ENCODE results near the gene SELENOT.

DNA sequence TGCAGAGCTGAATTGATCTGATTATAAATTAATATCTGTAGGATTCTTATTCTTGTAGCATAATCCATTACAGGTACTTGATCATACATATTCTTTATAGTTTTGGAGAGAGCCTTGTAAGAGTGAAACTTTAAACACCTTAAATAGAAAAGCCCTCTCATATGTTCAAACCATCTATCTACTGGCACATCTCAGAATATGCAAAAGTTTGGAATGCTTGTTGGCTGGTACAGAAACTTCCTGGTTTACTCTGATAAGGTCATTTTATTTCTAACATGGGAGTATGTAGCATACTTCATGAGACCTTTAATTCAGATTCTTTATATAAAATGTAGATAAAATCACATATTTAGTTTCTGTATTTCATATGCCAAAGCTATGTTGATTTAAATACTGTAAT lies 21.9 kb upstream of the SELENOT start:
- TF ChIP-seq, protein P1, sequence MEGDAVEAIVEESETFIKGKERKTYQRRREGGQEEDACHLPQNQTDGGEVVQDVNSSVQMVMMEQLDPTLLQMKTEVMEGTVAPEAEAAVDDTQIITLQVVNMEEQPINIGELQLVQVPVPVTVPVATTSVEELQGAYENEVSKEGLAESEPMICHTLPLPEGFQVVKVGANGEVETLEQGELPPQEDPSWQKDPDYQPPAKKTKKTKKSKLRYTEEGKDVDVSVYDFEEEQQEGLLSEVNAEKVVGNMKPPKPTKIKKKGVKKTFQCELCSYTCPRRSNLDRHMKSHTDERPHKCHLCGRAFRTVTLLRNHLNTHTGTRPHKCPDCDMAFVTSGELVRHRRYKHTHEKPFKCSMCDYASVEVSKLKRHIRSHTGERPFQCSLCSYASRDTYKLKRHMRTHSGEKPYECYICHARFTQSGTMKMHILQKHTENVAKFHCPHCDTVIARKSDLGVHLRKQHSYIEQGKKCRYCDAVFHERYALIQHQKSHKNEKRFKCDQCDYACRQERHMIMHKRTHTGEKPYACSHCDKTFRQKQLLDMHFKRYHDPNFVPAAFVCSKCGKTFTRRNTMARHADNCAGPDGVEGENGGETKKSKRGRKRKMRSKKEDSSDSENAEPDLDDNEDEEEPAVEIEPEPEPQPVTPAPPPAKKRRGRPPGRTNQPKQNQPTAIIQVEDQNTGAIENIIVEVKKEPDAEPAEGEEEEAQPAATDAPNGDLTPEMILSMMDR (IDR thresholded peaks at IDR 0.05) = no peak
- TF ChIP-seq POLR2A (IDR thresholded peaks at IDR 0.05) (no peak), EP300 (IDR thresholded peaks at IDR 0.05) (no peak)
